HepG2 (cell line): ENCODE measurements around the gene THSD4. TPM values are rescaled to one million over a fixed set of nuclear protein-coding genes. Genes with fewer than 3 reads are reported as not detected.

Experiments
- ATAC-seq: fragments of 200-7000 bp; cut with Tn5 transposase; 3 replicates; pipeline ENCODE4 v1.9.1; 2020; ENCODE audit warnings: mild to moderate bottlenecking, moderate library complexity
- BruUV-seq: library from RNA; stranded (reverse); fragments of 400-500 nt; replicated peaks from 2 replicates; lab custom pipeline; 2021; lab: Mats Ljungman, UMichigan
- CTCF ChIA-PET: fragments of 300-600 bp; formaldehyde crosslinking; extraction: SDS; loops from one replicate; lab custom pipeline; 2021; ENCODE audit warnings: low total read pairs, inconsistent platforms, low intra/inter-chr PET ratio; lab: Yijun Ruan, JAX
- POLR2A ChIA-PET: fragments of 350-600 bp; sonication (Branson Sonifier 250); formaldehyde crosslinking; loops from one replicate; lab custom pipeline; 2020; ENCODE audit warnings: antibody characterized with exemption, inconsistent platforms; lab: Yijun Ruan, JAX
- DNase-seq: peaks from one replicate; pipeline ENCODE4 v3.0.0-alpha.2; 2015; ENCODE audit warnings: low spot score
- FAIRE-seq: peaks from 3 replicates; lab custom pipeline; 2011; peaks lifted over from hg19 to GRCh38; lab: Jason Lieb, UNC
- H2AFZ ChIP-seq: one replicate; pipeline ENCODE4 v1.6.1; 2011; ENCODE audit warnings: low read length, inconsistent platforms
- H3K27ac ChIP-seq: fragments of 300-600 bp; 3 replicates; pipeline ENCODE4 v1.8.0; 2011; ENCODE audit warnings: mixed run types, mild to moderate bottlenecking, mixed read lengths, low read length, inconsistent platforms; ENCODE audit not compliant: insufficient read depth; ENCODE audit errors: extremely low read length
- H3K27me3 ChIP-seq, 2 experiments: fragments of 200-600 bp in 1 of 2; 2 replicates in 1 of 2; 3 replicates in 1 of 2; pipeline versions ENCODE4 v1.6.0 to v1.8.0; 2011; ENCODE audit warnings: low read length in 2 of 2, mild to moderate bottlenecking in 2 of 2, moderate library complexity in 2 of 2, inconsistent platforms in 1 of 2; ENCODE audit not compliant: insufficient read depth in 2 of 2, control insufficient read depth in 1 of 2
- H3K36me3 ChIP-seq, 2 experiments: fragments of 200-600 bp in 1 of 2; replicated peaks in 1 of 2; 2 replicates in 1 of 2; 3 replicates in 1 of 2; pipeline versions ENCODE4 v1.5.1 to v1.8.0; 2011; ENCODE audit warnings: low read length in 2 of 2, inconsistent platforms in 1 of 2; ENCODE audit not compliant: insufficient read depth in 2 of 2, control insufficient read depth in 1 of 2
- H3K4me1 ChIP-seq: 2 replicates; pipeline ENCODE4 v1.5.1; 2012; ENCODE audit warnings: low read length, inconsistent platforms; ENCODE audit not compliant: insufficient read depth
- H3K4me2 ChIP-seq: 2 replicates; pipeline ENCODE4 v1.6.0; 2011; ENCODE audit warnings: low read depth, low read length, inconsistent platforms
- H3K4me3 ChIP-seq, 3 experiments: fragments of 200-600 bp in 1 of 3; sonication (generic), shearing (Covaris generic) in 1 of 3; replicated peaks in 1 of 3; 2 replicates each; pipeline ENCODE4 v1.5.1; 2011 to 2016; ENCODE audit warnings: low read length in 3 of 3, inconsistent platforms in 2 of 3, low read depth in 2 of 3, mild to moderate bottlenecking in 2 of 3, control low read depth in 1 of 3, mixed read lengths in 1 of 3; ENCODE audit not compliant: insufficient read depth in 1 of 3
- H3K79me2 ChIP-seq: one replicate; pipeline ENCODE4 v1.6.1; 2011; ENCODE audit warnings: low read length, inconsistent platforms; ENCODE audit not compliant: insufficient read depth
- H3K9ac ChIP-seq: 2 replicates; pipeline ENCODE4 v1.6.0; 2011; ENCODE audit warnings: mild to moderate bottlenecking, low read depth, low read length, inconsistent platforms; ENCODE audit not compliant: insufficient read depth
- H3K9me3 ChIP-seq: 2 replicates; pipeline ENCODE4 v1.5.1; 2012; ENCODE audit warnings: mild to moderate bottlenecking, low read length
- H4K20me1 ChIP-seq: 2 replicates; pipeline ENCODE4 v1.6.0; 2011; ENCODE audit warnings: inconsistent platforms, mild to moderate bottlenecking, low read length, moderate library complexity; ENCODE audit not compliant: insufficient read depth
- REXO4 ChIP-seq: sonication (generic); formaldehyde crosslinking; IDR thresholded peaks from 2 replicates; pipeline ENCODE4 v1.8.0; 2022; ENCODE audit warnings: missing genetic modification reagents, mild to moderate bottlenecking, borderline replicate concordance
- RORA ChIP-seq: sonication (generic); formaldehyde crosslinking; IDR thresholded peaks from 2 replicates; pipeline ENCODE4 v1.5.0; 2020; ENCODE audit warnings: mild to moderate bottlenecking, missing genetic modification reagents, moderate library complexity
- RXRB ChIP-seq: IDR thresholded peaks from 2 replicates; pipeline ENCODE4 v1.6.1; 2016; ENCODE audit warnings: borderline replicate concordance, missing genetic modification reagents, missing compliant biosample characterization
- SNAI1 ChIP-seq: sonication (generic); formaldehyde crosslinking; IDR thresholded peaks from 2 replicates; pipeline ENCODE4 v1.5.0; 2020; ENCODE audit warnings: mild to moderate bottlenecking, missing genetic modification reagents, borderline replicate concordance
- STAT5B ChIP-seq: sonication (generic); formaldehyde crosslinking; IDR thresholded peaks from 2 replicates; pipeline ENCODE4 v1.4.0; 2020; ENCODE audit warnings: missing genetic modification reagents
- TAF1 ChIP-seq: sonication (generic); formaldehyde crosslinking; IDR thresholded peaks from 2 replicates; pipeline ENCODE4 v1.4.0; 2020; ENCODE audit warnings: missing genetic modification reagents
- TRIM24 ChIP-seq: sonication (generic); formaldehyde crosslinking; IDR thresholded peaks from 2 replicates; pipeline ENCODE4 v1.8.0; 2022; ENCODE audit warnings: mild to moderate bottlenecking, missing genetic modification reagents
- ZHX2 ChIP-seq, 2 experiments: sonication (generic) in 1 of 2; formaldehyde crosslinking in 1 of 2; IDR thresholded peaks; 2 replicates each; pipeline versions ENCODE4 v1.6.1 to v1.9.0; 2014 to 2022; ENCODE audit warnings: antibody characterized with exemption in 1 of 2, borderline replicate concordance in 1 of 2, inconsistent platforms in 1 of 2, low read depth in 1 of 2, missing genetic modification reagents in 1 of 2
- ZNF142 ChIP-seq: sonication (generic); formaldehyde crosslinking; IDR thresholded peaks from 2 replicates; pipeline ENCODE4 v1.4.0; 2020; ENCODE audit warnings: missing genetic modification reagents
- ZNF234 ChIP-seq: sonication (generic); formaldehyde crosslinking; conservative IDR thresholded peaks from 2 replicates; pipeline ENCODE4 v1.5.1; 2020; ENCODE audit warnings: mild to moderate bottlenecking, missing genetic modification reagents
- ZNF572 ChIP-seq: sonication (generic); formaldehyde crosslinking; IDR thresholded peaks from 2 replicates; pipeline ENCODE4 v1.5.1; 2020; ENCODE audit warnings: mild to moderate bottlenecking, missing genetic modification reagents
- ZNF782 ChIP-seq: sonication (generic); formaldehyde crosslinking; IDR thresholded peaks from 2 replicates; pipeline ENCODE4 v1.4.0; 2020; ENCODE audit warnings: missing genetic modification reagents, mild to moderate bottlenecking, borderline replicate concordance
- ZNF790 ChIP-seq: sonication (generic); formaldehyde crosslinking; IDR thresholded peaks from 2 replicates; pipeline ENCODE4 v1.8.0; 2022; ENCODE audit warnings: missing genetic modification reagents, mild to moderate bottlenecking, borderline replicate concordance
- ZNF879 ChIP-seq: sonication (generic); formaldehyde crosslinking; IDR thresholded peaks from 2 replicates; pipeline ENCODE4 v1.8.1; 2023; ENCODE audit warnings: missing genetic modification reagents
- WGBS: methylation state at CpG from one replicate; pipeline ENCODE4 v1.1.6; 2017; ENCODE audit warnings: low lambda C conversion rate; 5-methylcytosine and 5-hydroxymethylcytosine counted together
- in situ Hi-C: cut with HindIII; loops from 2 replicates; pipeline ENCODE4 v1.10.0; 2017; ENCODE audit warnings: low pct_unique_long_range_greater_than_20kb; ENCODE audit not compliant: extremely low pct_ligation_motif_present
- intact Hi-C: fragments of 100-400 bp; cut with micrococcal nuclease; formaldehyde crosslinking; loops from one replicate; pipeline ENCODE4 v1.10.0; 2022; ENCODE audit not compliant: unreplicated experiment
- polyA plus RNA-seq, 8 experiments: library from polyadenylated mRNA; depleted of rRNA in 3 of 8; stranded (reverse) in 7 of 8; unstranded in 1 of 8; fragments of >200 nt; fragmentation: Illumina TruSeq in 4 of 8; extraction: Trizol in 4 of 8; gene quantifications; 2 replicates each; pipeline versions ENCODE4 v1.2.1 to v1.2.3, GENCODE V29; 2011 to 2016; ENCODE audit warnings: low read depth in 4 of 8, missing spikeins in 1 of 8, mixed read lengths in 1 of 8; ENCODE audit not compliant: insufficient read depth in 1 of 8
- total RNA-seq, 5 experiments: library from RNA; depleted of rRNA; stranded (reverse); fragments of >200 nt; fragmentation: Illumina TruSeq; extraction: Trizol; gene quantifications; 2 replicates each; pipeline ENCODE4 v1.2.3, GENCODE V29; 2016; ENCODE audit warnings: low read depth in 1 of 5

THSD4 gene
- total and polyA plus RNA-seq, 2 of the 13 experiments (the other 11 are each of a cell fraction or from before 2014, with no cell fraction given) = 0.07 to 0.21 TPM

GRCh38 chr15:71413419-71413818, 298.1 kb downstream of the THSD4 start:
- H3K27ac ChIP-seq = no peak overlapping the region
- DNase-seq (no peak), FAIRE-seq (no peak), ATAC-seq (no peak)
- in situ Hi-C loops = no loop called here
- ChIA-PET CTCF (no interaction called here), POLR2A (no interaction called here)
- no peak overlapping the region for H3K9ac ChIP-seq
- H2AFZ ChIP-seq = no peak overlapping the region
- no peaks in the 10 kb centered on the region for H4K20me1 ChIP-seq
- H3K79me2 ChIP-seq = no peaks in the 10 kb centered on the region
- H3K4me3 ChIP-seq = no peak overlapping the region
- 31% methylated on average over 3 of the region's 3 CpGs for WGBS
- H3K4me1 ChIP-seq = no peaks in the 10 kb centered on the region
- H3K4me2 ChIP-seq = no peak overlapping the region
- H3K9me3 ChIP-seq = no peaks in the 10 kb centered on the region
- H3K27me3 ChIP-seq = no peaks in the 10 kb centered on the region; a peak in 1 of 5 replicates
- no peaks in the 10 kb centered on the region for H3K36me3 ChIP-seq
- intact Hi-C loops = no loop called here
- no TSS peak for BruUV-seq
- TF ChIP-seq SNAI1 (CRISPR knock-in tag) = no peak
- TF ChIP-seq STAT5B (CRISPR knock-in tag) = no peak
- no peak for TF ChIP-seq ZNF879
- no peak for TF ChIP-seq ZNF142
- no peak for TF ChIP-seq ZNF782 (CRISPR knock-in tag)
- TF ChIP-seq ZNF234 (CRISPR knock-in tag) = no peak
- no peak for TF ChIP-seq ZHX2 (IDR thresholded peaks at IDR 0.05; ENCODE audit: low read depth)
- TF ChIP-seq ZHX2 (CRISPR knock-in tag; IDR thresholded peaks at IDR 0.05; ENCODE audit: borderline replicate concordance) = no peak
- TF ChIP-seq TAF1 (CRISPR knock-in tag) = no peak
- no peak for TF ChIP-seq RXRB (CRISPR knock-in tag)
- TF ChIP-seq REXO4 (CRISPR knock-in tag) = no peak
- TF ChIP-seq ZNF790 = no peak
- TF ChIP-seq TRIM24 (CRISPR knock-in tag) = no peak
- TF ChIP-seq ZNF572 (CRISPR knock-in tag) = no peak
- no peak for TF ChIP-seq RORA (CRISPR knock-in tag)
